Endothelial cell (in vitro differentiated cells): ENCODE data around the gene COX8A. TPM values are rescaled to one million over a fixed set of nuclear protein-coding genes. Genes with fewer than 3 reads are reported as not detected.

Experiments
- DNase-seq: peaks from one replicate; pipeline ENCODE4 v3.0.0; 2021; ENCODE audit warnings: low spot score
- H3K27ac Mint-ChIP-seq: one replicate; pipeline ENCODE4 v1.8.0; 2021; ENCODE audit warnings: mixed read lengths, inconsistent platforms; ENCODE audit not compliant: unreplicated experiment
- H3K27me3 Mint-ChIP-seq: one replicate; pipeline ENCODE4 v1.8.0; 2021; ENCODE audit warnings: mild to moderate bottlenecking, moderate library complexity, mixed read lengths, inconsistent platforms; ENCODE audit not compliant: unreplicated experiment
- H3K36me3 Mint-ChIP-seq: one replicate; pipeline ENCODE4 v1.8.0; 2021; ENCODE audit warnings: mild to moderate bottlenecking, low read depth, mixed read lengths, inconsistent platforms; ENCODE audit not compliant: unreplicated experiment
- H3K4me1 Mint-ChIP-seq: one replicate; pipeline ENCODE4 v1.8.0; 2021; ENCODE audit warnings: mild to moderate bottlenecking, mixed read lengths, inconsistent platforms; ENCODE audit not compliant: unreplicated experiment
- H3K4me3 Mint-ChIP-seq: one replicate; pipeline ENCODE4 v1.8.0; 2021; ENCODE audit warnings: mild to moderate bottlenecking, mixed read lengths, inconsistent platforms; ENCODE audit not compliant: unreplicated experiment
- H3K9me3 Mint-ChIP-seq: one replicate; pipeline ENCODE4 v1.8.0; 2021; ENCODE audit warnings: mixed read lengths, inconsistent platforms; ENCODE audit not compliant: unreplicated experiment
- total RNA-seq: library from RNA; stranded (reverse); fragmentation: NEBNext Ultra II Directional; extraction: Animal tissue kit (Norgen Biotek cat#: 25700); gene quantifications from one replicate; pipeline ENCODE4 v1.2.1, GENCODE V29; 2021; ENCODE audit not compliant: unreplicated experiment
- TF ChIP-seq, protein P1 (sequence below): fragments of 200-600 bp; sonication (generic); IDR thresholded peaks from one replicate; pipeline ENCODE4 v1.5.0; 2021; ENCODE audit warnings: antibody characterized with exemption; ENCODE audit not compliant: unreplicated experiment

Gene COX8A
- total RNA-seq, 1 donor from 2014 or later, result 188 TPM

DNA sequence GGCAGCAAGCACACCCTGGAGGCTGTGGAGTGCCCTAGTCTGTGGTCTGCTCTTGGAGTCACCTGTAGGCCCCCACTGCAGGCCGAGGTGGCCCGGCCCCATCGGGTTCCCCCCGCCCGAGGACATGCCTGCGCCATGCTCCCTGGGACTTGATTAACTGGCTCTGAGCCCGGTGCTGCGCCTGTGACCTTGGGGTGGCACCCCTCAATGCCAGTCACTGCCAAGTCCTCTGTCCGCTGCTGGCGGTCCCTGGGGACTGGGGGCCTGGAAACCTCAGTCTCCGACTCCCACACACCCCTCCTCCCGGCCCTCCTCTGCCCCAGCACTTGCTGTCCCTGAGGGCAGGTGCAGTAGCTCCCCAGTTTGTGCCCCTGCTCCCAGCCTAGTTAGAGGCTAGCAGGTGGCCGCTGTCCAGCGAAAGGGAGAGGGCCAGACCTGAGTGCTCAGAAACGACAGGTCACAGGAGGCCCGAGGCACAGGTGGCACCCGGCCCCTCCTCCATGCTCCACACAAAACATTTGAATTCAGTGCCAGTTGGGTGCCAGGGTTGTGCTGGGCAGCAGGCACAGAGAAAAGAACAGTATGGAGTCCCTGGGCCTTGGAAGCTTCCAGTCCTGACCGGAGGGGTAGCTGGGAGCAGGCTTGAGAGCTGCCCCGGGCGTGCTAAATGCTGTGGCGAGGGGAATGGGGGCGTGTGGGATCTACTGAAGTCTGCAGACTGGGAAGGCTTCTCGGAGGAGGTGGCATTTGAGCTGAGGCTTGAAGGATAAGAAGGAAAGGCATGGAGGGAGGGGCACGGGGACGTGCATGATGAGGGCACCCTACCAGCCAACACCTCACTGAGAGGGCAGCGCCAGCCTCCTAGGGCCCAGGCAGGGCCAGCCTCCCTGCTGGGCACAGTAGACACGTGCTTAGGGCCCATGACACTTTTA lies 45.0 kb downstream of the COX8A start:
- TF ChIP-seq, protein P1, sequence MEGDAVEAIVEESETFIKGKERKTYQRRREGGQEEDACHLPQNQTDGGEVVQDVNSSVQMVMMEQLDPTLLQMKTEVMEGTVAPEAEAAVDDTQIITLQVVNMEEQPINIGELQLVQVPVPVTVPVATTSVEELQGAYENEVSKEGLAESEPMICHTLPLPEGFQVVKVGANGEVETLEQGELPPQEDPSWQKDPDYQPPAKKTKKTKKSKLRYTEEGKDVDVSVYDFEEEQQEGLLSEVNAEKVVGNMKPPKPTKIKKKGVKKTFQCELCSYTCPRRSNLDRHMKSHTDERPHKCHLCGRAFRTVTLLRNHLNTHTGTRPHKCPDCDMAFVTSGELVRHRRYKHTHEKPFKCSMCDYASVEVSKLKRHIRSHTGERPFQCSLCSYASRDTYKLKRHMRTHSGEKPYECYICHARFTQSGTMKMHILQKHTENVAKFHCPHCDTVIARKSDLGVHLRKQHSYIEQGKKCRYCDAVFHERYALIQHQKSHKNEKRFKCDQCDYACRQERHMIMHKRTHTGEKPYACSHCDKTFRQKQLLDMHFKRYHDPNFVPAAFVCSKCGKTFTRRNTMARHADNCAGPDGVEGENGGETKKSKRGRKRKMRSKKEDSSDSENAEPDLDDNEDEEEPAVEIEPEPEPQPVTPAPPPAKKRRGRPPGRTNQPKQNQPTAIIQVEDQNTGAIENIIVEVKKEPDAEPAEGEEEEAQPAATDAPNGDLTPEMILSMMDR, result no peak
- Mint-ChIP-seq H3K9me3 (no peaks in the 10 kb centered on the region), H3K36me3 (no peaks in the 10 kb centered on the region), H3K4me3 (no peak overlapping the region), H3K27ac (no peak overlapping the region), H3K4me1 (peaks cover 4% of the 10 kb centered on the region), H3K27me3 (peaks cover 8% of the 10 kb centered on the region)
- DNase-seq, result no peak

DNA sequence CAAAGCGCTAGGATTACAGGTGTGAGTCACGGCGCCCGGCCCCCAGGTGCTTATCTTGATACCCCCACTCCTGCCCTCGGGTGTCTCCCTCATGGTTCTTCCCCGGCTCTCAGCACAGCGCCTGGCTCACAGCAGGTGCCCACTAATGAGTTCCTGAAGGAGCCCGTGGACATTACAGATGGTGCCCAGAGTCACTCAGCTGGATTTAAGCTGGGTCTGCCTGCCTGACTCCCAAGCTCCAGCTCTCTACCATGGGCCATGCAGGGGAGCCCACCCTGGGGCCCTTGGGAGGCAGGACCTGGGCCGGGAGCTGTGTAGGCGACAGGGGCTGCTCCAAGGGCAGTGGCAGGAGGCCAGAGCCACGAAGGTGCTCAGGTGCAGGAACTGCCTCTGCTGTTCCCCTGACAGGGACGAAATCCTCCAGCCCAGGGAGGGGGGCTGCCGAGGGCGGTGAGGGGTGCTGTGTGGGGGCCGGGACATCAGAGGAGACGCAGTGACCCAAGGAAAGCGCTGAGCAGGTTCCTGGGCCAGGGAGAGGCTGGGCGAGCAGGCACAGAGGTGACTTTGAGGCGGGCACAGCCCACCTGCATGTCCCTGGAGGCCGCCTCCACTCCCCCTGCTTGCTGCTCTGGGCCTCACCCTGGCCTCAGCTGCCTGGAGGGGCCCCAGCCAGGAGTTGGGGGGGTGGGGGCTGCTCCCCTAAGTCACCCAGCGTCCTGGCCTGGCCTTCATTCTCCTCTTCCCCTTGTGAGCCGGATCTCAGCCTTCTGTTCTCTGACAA lies 46.7 kb downstream of the COX8A start:
- H3K9me3 Mint-ChIP-seq, result no peaks in the 10 kb centered on the region
- TF ChIP-seq, protein P1, result no peak
- H3K4me1 Mint-ChIP-seq, result peaks cover 9% of the 10 kb centered on the region
- DNase-seq, result no peak
- H3K4me3 Mint-ChIP-seq, result no peak overlapping the region
- H3K36me3 Mint-ChIP-seq, result no peaks in the 10 kb centered on the region
- no peak overlapping the region for H3K27ac Mint-ChIP-seq
- peaks cover 4% of the 10 kb centered on the region for H3K27me3 Mint-ChIP-seq

DNA sequence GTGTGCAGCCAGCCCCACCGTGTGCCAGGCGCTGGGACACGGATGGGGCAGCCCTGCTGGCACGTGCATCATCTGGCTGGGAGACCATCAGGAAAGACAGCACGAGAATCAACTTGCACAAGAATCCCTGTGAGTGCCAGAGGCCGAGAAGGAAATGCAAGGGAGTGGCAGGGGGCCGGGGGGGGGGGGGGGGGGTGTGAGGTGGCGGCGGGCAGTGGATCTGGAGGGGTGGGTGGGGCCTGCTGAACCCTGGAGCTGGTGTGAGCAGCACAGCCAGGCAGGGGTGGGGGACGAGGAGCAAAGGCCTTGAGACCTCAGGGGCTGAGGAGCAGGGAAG lies 47.3 kb downstream of the COX8A start:
- no peak overlapping the region for H3K4me3 Mint-ChIP-seq

DNA sequence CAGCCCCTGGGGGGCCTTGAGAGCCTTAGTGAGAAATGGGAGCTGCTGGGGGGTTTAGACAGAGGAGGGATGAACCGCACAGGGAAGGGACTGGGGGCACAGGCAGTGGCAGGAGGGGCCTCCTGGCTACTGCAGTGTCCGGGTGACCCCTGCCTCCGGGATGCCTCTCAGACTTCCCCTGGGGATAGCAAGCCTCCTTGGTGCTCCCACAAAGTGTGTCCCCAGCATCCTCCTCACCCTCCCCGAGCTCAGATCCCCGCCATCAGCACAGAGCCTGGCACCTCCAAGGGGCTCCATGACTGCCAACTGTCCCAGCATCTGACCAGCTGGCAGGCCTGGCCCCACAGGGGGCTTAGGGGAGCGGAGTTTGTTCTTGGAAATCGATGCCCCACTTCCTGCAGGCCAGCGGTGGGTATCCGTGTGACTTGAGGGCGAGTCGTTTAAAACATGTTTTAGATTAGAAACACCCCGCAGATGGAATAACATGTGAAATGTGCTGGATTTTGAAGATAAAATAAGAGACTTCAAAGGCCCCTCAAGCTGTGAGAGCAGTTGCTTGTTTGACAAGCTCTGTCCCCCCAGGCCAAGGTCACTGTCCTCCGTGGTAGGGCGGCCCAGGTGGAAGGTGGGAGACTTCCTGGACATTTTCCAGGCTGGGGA lies 47.8 kb downstream of the COX8A start:
- DNase-seq, result no peak
- Mint-ChIP-seq H3K27ac (no peak overlapping the region), H3K4me1 (peaks cover 13% of the 10 kb centered on the region), H3K9me3 (no peaks in the 10 kb centered on the region), H3K4me3 (no peak overlapping the region), H3K36me3 (no peaks in the 10 kb centered on the region), H3K27me3 (peaks cover 10% of the 10 kb centered on the region)
- TF ChIP-seq, protein P1, result no peak

More for the DNA sequence above, 47.3 kb downstream of the COX8A start:
- TF ChIP-seq, protein P1, result no peak
- peaks cover 8% of the 10 kb centered on the region for H3K27me3 Mint-ChIP-seq
- no peak for DNase-seq
- H3K27ac Mint-ChIP-seq, result no peak overlapping the region
- no peaks in the 10 kb centered on the region for H3K9me3 Mint-ChIP-seq
- no peaks in the 10 kb centered on the region for H3K36me3 Mint-ChIP-seq
- peaks cover 9% of the 10 kb centered on the region for H3K4me1 Mint-ChIP-seq
